ENCODE measurements around the gene SLBP.

DNA sequence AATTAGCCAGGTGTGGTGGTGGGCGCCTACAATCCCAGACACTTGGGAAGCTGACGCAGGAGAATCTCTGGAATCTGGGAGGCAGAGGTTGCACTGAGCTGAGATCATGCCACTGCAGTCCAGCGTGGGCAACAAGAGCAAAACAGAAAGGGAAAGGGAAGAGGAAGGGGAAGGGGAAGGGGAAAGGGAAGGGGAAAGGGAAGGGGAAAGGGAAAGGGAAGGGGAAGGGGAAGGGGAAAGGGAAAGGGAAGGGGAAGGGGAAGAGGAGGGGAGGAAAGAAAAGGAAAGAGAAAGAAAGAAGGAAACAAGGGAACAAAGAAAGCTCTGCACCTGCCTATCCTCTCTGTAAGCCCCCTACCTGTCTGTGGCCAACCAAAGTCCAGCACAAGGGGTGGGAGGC, 63.2 kb downstream of the SLBP start:
- TF ChIP-seq, protein P1, sequence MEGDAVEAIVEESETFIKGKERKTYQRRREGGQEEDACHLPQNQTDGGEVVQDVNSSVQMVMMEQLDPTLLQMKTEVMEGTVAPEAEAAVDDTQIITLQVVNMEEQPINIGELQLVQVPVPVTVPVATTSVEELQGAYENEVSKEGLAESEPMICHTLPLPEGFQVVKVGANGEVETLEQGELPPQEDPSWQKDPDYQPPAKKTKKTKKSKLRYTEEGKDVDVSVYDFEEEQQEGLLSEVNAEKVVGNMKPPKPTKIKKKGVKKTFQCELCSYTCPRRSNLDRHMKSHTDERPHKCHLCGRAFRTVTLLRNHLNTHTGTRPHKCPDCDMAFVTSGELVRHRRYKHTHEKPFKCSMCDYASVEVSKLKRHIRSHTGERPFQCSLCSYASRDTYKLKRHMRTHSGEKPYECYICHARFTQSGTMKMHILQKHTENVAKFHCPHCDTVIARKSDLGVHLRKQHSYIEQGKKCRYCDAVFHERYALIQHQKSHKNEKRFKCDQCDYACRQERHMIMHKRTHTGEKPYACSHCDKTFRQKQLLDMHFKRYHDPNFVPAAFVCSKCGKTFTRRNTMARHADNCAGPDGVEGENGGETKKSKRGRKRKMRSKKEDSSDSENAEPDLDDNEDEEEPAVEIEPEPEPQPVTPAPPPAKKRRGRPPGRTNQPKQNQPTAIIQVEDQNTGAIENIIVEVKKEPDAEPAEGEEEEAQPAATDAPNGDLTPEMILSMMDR (conservative IDR thresholded peaks at IDR 0.05; ENCODE audit: low read depth, low read length): no peak
- no peak for TF ChIP-seq EZH2 (IDR thresholded peaks at IDR 0.05; ENCODE audit: low read length, unreplicated experiment)
